Mucosa of descending colon (tissue), 3 donors: Measurements from ENCODE around the gene NCKIPSD. TPM values are rescaled to one million over a fixed set of nuclear protein-coding genes. Genes with fewer than 3 reads are reported as not detected.
A peak's percentile ranks its signal among the peaks of the same experiment; 100 is the strongest.
"Not testable (repeated sequence)": the region's sequence is repeated elsewhere in the genome, so short reads cannot be mapped to it uniquely, and the experiment has no call there.

Experiments used
- ATAC-seq: fragments of 200-7000 bp; cut with Tn5 transposase; one replicate; pipeline ENCODE4 v1.9.1; 2020; ENCODE audit warnings: mild to moderate bottlenecking, moderate library complexity
- DNase-seq, 3 donors: peaks; one replicate each; pipeline ENCODE4 v3.0.0-alpha.2; 2020
- H3K36me3 ChIP-seq: fragments of 200-600 bp; one replicate; pipeline ENCODE4 v1.8.0; 2021; ENCODE audit warnings: low read depth, mild to moderate bottlenecking
- H3K4me1 ChIP-seq: fragments of 200-600 bp; one replicate; pipeline ENCODE4 v1.8.0; 2021; ENCODE audit warnings: low read depth, mild to moderate bottlenecking
- H3K4me3 ChIP-seq: fragments of 200-600 bp; one replicate; pipeline ENCODE4 v1.8.0; 2021; ENCODE audit warnings: mild to moderate bottlenecking
- H3K9me3 ChIP-seq: fragments of 200-600 bp; one replicate; pipeline ENCODE4 v1.8.0; 2021; ENCODE audit warnings: mild to moderate bottlenecking
- CTCF ChIP-seq: fragments of 200-600 bp; IDR thresholded peaks from one replicate; pipeline ENCODE4 v1.8.0; 2022; ENCODE audit warnings: antibody characterized with exemption, mild to moderate bottlenecking
- intact Hi-C, 2 donors: fragments of 100-400 bp; cut with DNase I in 1 of 2; cut with micrococcal nuclease in 1 of 2; formaldehyde crosslinking; loops; one replicate each; pipeline versions ENCODE4 v1.11.0 to v1.11.1; 2022; cut with DNase I, micrococcal nuclease
- long read RNA-seq, 2 donors: library from polyadenylated mRNA; unstranded; transcript quantifications; one replicate each; pipeline ENCODE4 v2.0.0, GENCODE V29; 2019 to 2021
- total RNA-seq, 3 donors: library from RNA; stranded (reverse); fragmentation: NEBNext Ultra II Directional in 2 of 3; extraction: Animal tissue kit (Norgen Biotek cat#: 25700) in 2 of 3; gene quantifications; one replicate each; pipeline versions ENCODE4 v1.2.1 to v1.2.4, GENCODE V29; 2021 to 2023
- donor health status: DM: no; HTN: no; CAD: no; lungs with moderate emphysema.
- donor health status: DM: no; HTN: no; CAD: no.
- donor health status: DM: no; HTN: yes; CAD: no.

NCKIPSD gene
- total RNA-seq = 10 to 100 TPM; 21.7 to 27.3 (median 23.7) TPM
- long read RNA-seq, donor 1, transcript NCKIPSD-204 (13 exons, 2,925 nt) = minor isoform, 9 of 45 reads
- long read RNA-seq, donor 1, transcript NCKIPSD-201 (13 exons, 2,989 nt) = major isoform, 17 of 45 reads
- long read RNA-seq, donor 1, partial matches to known transcripts = 9 of 45 reads
- long read RNA-seq, donor 1, other reads (novel, unspliced or antisense) = 10 of 45 reads
- long read RNA-seq, donor 2, partial matches to known transcripts = 1 of 6 reads
- long read RNA-seq, donor 2, other reads (novel, unspliced or antisense) = 4 of 6 reads

- intact Hi-C loops = no loop called here
Measured at GRCh38 chr3:48685603-48686511, at the start of gene NCKIPSD. Gene NCKIPSD (minus strand): TSS chr3:48685915. CDS start chr3:48685807, 108 bp downstream.

GRCh38 chr3:48735075-48735767 lies 49.5 kb upstream of the NCKIPSD start:
- H3K36me3 ChIP-seq, H3K9me3 ChIP-seq, DNase-seq, H3K4me3 ChIP-seq, intact Hi-C loops: not testable (repeated sequence)
- ATAC-seq = peak; percentile 7
- peaks cover 48% of the 10 kb centered on the region for H3K4me1 ChIP-seq

More at GRCh38 chr3:48685603-48686511, at the start of gene NCKIPSD:
- DNase-seq (peak; percentile 93 to 96 (median 94)), ATAC-seq (peak; percentile 97)
- peaks cover 19% of the 10 kb centered on the region for H3K4me1 ChIP-seq
- H3K36me3 ChIP-seq = peaks cover 10% of the 10 kb centered on the region
- peak within 1 kb of the TSS; percentile 70 for H3K4me3 ChIP-seq
- peak; percentile 79 for TF ChIP-seq CTCF
- no peaks in the 10 kb centered on the region for H3K9me3 ChIP-seq

GRCh38 chr3:48734541-48734940 lies 48.8 kb upstream of the NCKIPSD start:
- peaks cover 41% of the 10 kb centered on the region for H3K4me1 ChIP-seq
- ATAC-seq, intact Hi-C loops, DNase-seq, H3K9me3 ChIP-seq, H3K36me3 ChIP-seq, H3K4me3 ChIP-seq: not testable (repeated sequence)

GRCh38 chr3:48733752-48734518 lies 48.2 kb upstream of the NCKIPSD start:
- H3K4me1 ChIP-seq = peaks cover 35% of the 10 kb centered on the region
- H3K9me3 ChIP-seq, H3K4me3 ChIP-seq, ATAC-seq, intact Hi-C loops, DNase-seq, H3K36me3 ChIP-seq: not testable (repeated sequence)

GRCh38 chr3:48727511-48727910 lies 41.8 kb upstream of the NCKIPSD start:
- intact Hi-C loops = no loop called here
- Histone ChIP-seq H3K4me3 (no peak overlapping the region), H3K9me3 (peaks cover 2% of the 10 kb centered on the region), H3K4me1 (peaks cover 20% of the 10 kb centered on the region), H3K36me3 (no peaks in the 10 kb centered on the region)
- ATAC-seq = peak; percentile 33
- TF ChIP-seq CTCF = no peak
- no peak for DNase-seq

- ATAC-seq, intact Hi-C loops, H3K4me3 ChIP-seq: not testable (repeated sequence)
Measured at GRCh38 chr3:48725185-48725855, 39.6 kb upstream of the NCKIPSD start.

GRCh38 chr3:48723725-48724124 lies 38.0 kb upstream of the NCKIPSD start:
- no peaks in the 10 kb centered on the region for H3K36me3 ChIP-seq
- peaks cover 2% of the 10 kb centered on the region for H3K9me3 ChIP-seq
- TF ChIP-seq CTCF = no peak
- intact Hi-C loops = no loop called here
- H3K4me3 ChIP-seq = no peak overlapping the region
- ATAC-seq (no peak), DNase-seq (peak in 1 of 3 donors; percentile 57)
- H3K4me1 ChIP-seq = peaks cover 49% of the 10 kb centered on the region

More at GRCh38 chr3:48725185-48725855, 39.6 kb upstream of the NCKIPSD start:
- not testable (repeated sequence) for H3K36me3 ChIP-seq, DNase-seq, H3K9me3 ChIP-seq
- H3K4me1 ChIP-seq = peaks cover 40% of the 10 kb centered on the region

GRCh38 chr3:48723293-48723692 lies 37.6 kb upstream of the NCKIPSD start:
- intact Hi-C loops, ATAC-seq, H3K36me3 ChIP-seq, H3K4me3 ChIP-seq, H3K9me3 ChIP-seq: not testable (repeated sequence)
- DNase-seq = peak in 1 of 3 donors; percentile 67
- peaks cover 46% of the 10 kb centered on the region for H3K4me1 ChIP-seq
